ENCODE results near the gene CCDC60. TPM values are rescaled to one million over a fixed set of nuclear protein-coding genes. Genes with fewer than 3 reads are reported as not detected.

Gene CCDC60
- total RNA-seq, 1 experiment from 2014 or later, result not detected

- Mint-ChIP-seq H3K36me3 (ENCODE audit: insufficient read depth, unreplicated experiment) (no peaks in the 10 kb centered on the region), H3K27me3 (ENCODE audit: unreplicated experiment) (peaks cover 48% of the 10 kb centered on the region), H3K27ac (ENCODE audit: unreplicated experiment) (no peak overlapping the region), H3K9me3 (ENCODE audit: low read depth, unreplicated experiment) (no peaks in the 10 kb centered on the region), H3K4me3 (ENCODE audit: low read depth, unreplicated experiment) (no peak overlapping the region), H3K4me1 (ENCODE audit: low read depth, unreplicated experiment) (no peaks in the 10 kb centered on the region)
- no peak for TF ChIP-seq CTCF (IDR thresholded peaks at IDR 0.05; ENCODE audit: unreplicated experiment)
- BruUV-seq (replicated peaks), result no TSS peak
- intact Hi-C loops (cut with micrococcal nuclease; ENCODE audit: unreplicated experiment), result loop anchor here (10.0 kb wide), 1 partner anchor 222 kb away; no protein-coding TSS in a partner anchor
- CTCF ChIA-PET, result interaction anchor here (0.7 kb wide), 2 partner anchors 9 to 243 kb away, joined by 7 to 8 read pairs; no protein-coding TSS in a partner anchor
- DNase-seq, result no peak
Observed at GRCh38 chr12:119322301-119322723, 12.2 kb upstream of the CCDC60 start.

GRCh38 chr12:119325813-119326212 lies 8.7 kb upstream of the CCDC60 start:
- no peak overlapping the region for H3K27ac Mint-ChIP-seq (ENCODE audit: unreplicated experiment)
- CTCF ChIA-PET, result no interaction called here
- no peak for TF ChIP-seq CTCF (IDR thresholded peaks at IDR 0.05; ENCODE audit: unreplicated experiment)
- H3K36me3 Mint-ChIP-seq (ENCODE audit: insufficient read depth, unreplicated experiment), result no peaks in the 10 kb centered on the region
- intact Hi-C loops (cut with micrococcal nuclease; ENCODE audit: unreplicated experiment), result loop anchor here (10.0 kb wide), 1 partner anchor 219 kb away; no protein-coding TSS in a partner anchor
- peaks cover 41% of the 10 kb centered on the region for H3K27me3 Mint-ChIP-seq (ENCODE audit: unreplicated experiment)
- H3K4me1 Mint-ChIP-seq (ENCODE audit: low read depth, unreplicated experiment), result no peaks in the 10 kb centered on the region
- DNase-seq, result no peak
- no peak overlapping the region for H3K4me3 Mint-ChIP-seq (ENCODE audit: low read depth, unreplicated experiment)
- no TSS peak for BruUV-seq (replicated peaks)
- peaks cover 7% of the 10 kb centered on the region for H3K9me3 Mint-ChIP-seq (ENCODE audit: low read depth, unreplicated experiment)

GRCh38 chr12:119326341-119326740 lies 8.2 kb upstream of the CCDC60 start:
- Mint-ChIP-seq H3K4me3 (ENCODE audit: low read depth, unreplicated experiment) (no peak overlapping the region), H3K4me1 (ENCODE audit: low read depth, unreplicated experiment) (no peaks in the 10 kb centered on the region), H3K36me3 (ENCODE audit: insufficient read depth, unreplicated experiment) (no peaks in the 10 kb centered on the region), H3K27ac (ENCODE audit: unreplicated experiment) (no peak overlapping the region), H3K9me3 (ENCODE audit: low read depth, unreplicated experiment) (peaks cover 7% of the 10 kb centered on the region), H3K27me3 (ENCODE audit: unreplicated experiment) (peaks cover 39% of the 10 kb centered on the region)
- intact Hi-C loops (cut with micrococcal nuclease; ENCODE audit: unreplicated experiment), result loop anchor here (10.0 kb wide), 1 partner anchor 218 kb away; no protein-coding TSS in a partner anchor
- CTCF ChIA-PET, result no interaction called here
- TF ChIP-seq CTCF (IDR thresholded peaks at IDR 0.05; ENCODE audit: unreplicated experiment), result no peak
- BruUV-seq (replicated peaks), result no TSS peak
- DNase-seq, result no peak

- CTCF ChIA-PET, result interaction anchor here (1.0 kb wide), 1 partner anchor 16 kb away, joined by 8 read pairs; no protein-coding TSS in a partner anchor
- intact Hi-C loops (cut with micrococcal nuclease; ENCODE audit: unreplicated experiment), result loop anchor here (10.0 kb wide), 1 partner anchor 217 kb away; no protein-coding TSS in a partner anchor
- no TSS peak for BruUV-seq (replicated peaks)
Observed at GRCh38 chr12:119327471-119327870, 7.1 kb upstream of the CCDC60 start.

More at GRCh38 chr12:119327471-119327870, 7.1 kb upstream of the CCDC60 start:
- DNase-seq, result no peak
- Mint-ChIP-seq H3K4me3 (ENCODE audit: low read depth, unreplicated experiment) (no peak overlapping the region), H3K4me1 (ENCODE audit: low read depth, unreplicated experiment) (no peaks in the 10 kb centered on the region), H3K9me3 (ENCODE audit: low read depth, unreplicated experiment) (peaks cover 7% of the 10 kb centered on the region), H3K36me3 (ENCODE audit: insufficient read depth, unreplicated experiment) (no peaks in the 10 kb centered on the region), H3K27ac (ENCODE audit: unreplicated experiment) (no peak overlapping the region), H3K27me3 (ENCODE audit: unreplicated experiment) (peaks cover 42% of the 10 kb centered on the region)
- TF ChIP-seq CTCF (IDR thresholded peaks at IDR 0.05; ENCODE audit: unreplicated experiment), result no peak

Data from Calu3 (cell line).